ENCODE results near the gene IRF8. TPM values are rescaled to one million over a fixed set of nuclear protein-coding genes. Genes with fewer than 3 reads are reported as not detected.

The IRF8 gene
- total RNA-seq, 1 experiment from 2014 or later, result 0.28 TPM

DNA sequence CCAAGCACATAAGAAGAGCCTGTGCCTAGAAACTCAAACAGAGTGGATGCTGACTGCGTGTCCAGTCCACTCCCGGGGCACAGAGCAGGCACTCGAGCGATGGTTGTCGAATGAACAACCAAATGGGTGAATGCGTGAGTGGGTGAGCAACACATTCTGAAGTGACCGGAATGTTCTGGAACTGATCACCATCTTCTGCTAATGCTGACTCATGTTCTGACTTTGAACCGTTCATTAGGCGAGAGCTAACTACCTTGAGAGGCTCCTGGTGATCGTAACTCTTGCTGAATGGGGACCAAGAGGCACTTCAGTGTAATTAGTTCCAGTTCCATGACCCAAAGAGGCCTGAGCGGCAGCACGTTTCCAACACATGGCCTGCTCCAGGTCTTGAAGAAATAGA is 37.9 kb downstream of the IRF8 start:
- Histone ChIP-seq H3K79me1 (ENCODE audit: insufficient read depth, low read depth, low read length, poor library complexity, severe bottlenecking) (no peaks in the 10 kb centered on the region), H3K23ac (ENCODE audit: insufficient read length, low read depth, low read length) (no peak overlapping the region), H2AFZ (ENCODE audit: low read length) (no peak overlapping the region), H3K18ac (ENCODE audit: insufficient read length, low read depth, low read length) (no peak overlapping the region), H3K27me3 (ENCODE audit: insufficient read depth, low read length) (no peaks in the 10 kb centered on the region; the same call in 1 of the 2 replicates), H3K4me2 (ENCODE audit: insufficient read depth, insufficient read length, low read length) (no peak overlapping the region), H3K4me1 (ENCODE audit: insufficient read depth, low read length) (no peaks in the 10 kb centered on the region), H3K27ac (ENCODE audit: insufficient read length, low read depth, low read length) (no peak overlapping the region), H2BK20ac (ENCODE audit: low read depth, low read length, poor library complexity, severe bottlenecking) (no peak overlapping the region), H4K91ac (ENCODE audit: insufficient read length, low read depth, low read length) (no peak overlapping the region), H3K4ac (ENCODE audit: low read depth, low read length) (no peak overlapping the region), H2BK15ac (ENCODE audit: low read depth, low read length) (no peak overlapping the region), H4K20me1 (ENCODE audit: control insufficient read depth, insufficient read depth, insufficient read length) (no peaks in the 10 kb centered on the region), H4K8ac (replicated peaks; ENCODE audit: insufficient read length, low read depth, low read length) (no peak overlapping the region), H2BK5ac (ENCODE audit: insufficient read length, low read length) (no peak overlapping the region), H3K56ac (ENCODE audit: insufficient read length, low read depth, low read length) (no peak overlapping the region), H2BK12ac (ENCODE audit: insufficient read length, low read depth, low read length) (no peak overlapping the region), H3K23me2 (ENCODE audit: insufficient read length, low read depth, low read length, poor library complexity, severe bottlenecking) (no peaks in the 10 kb centered on the region), H3T11ph (ENCODE audit: low read length) (no peak overlapping the region), H3K14ac (ENCODE audit: insufficient read depth, low read length) (no peak overlapping the region), H2BK120ac (ENCODE audit: low read depth, low read length, poor library complexity, severe bottlenecking) (no peak overlapping the region), H3K79me2 (ENCODE audit: insufficient read depth, low read length) (no peaks in the 10 kb centered on the region), H3K9ac (ENCODE audit: extremely low read depth, insufficient read length, low read length) (no peak overlapping the region), H2AK5ac (ENCODE audit: insufficient read length, low read length) (no peak overlapping the region), H3K9me3 (ENCODE audit: control insufficient read depth, low read depth, low read length) (no peaks in the 10 kb centered on the region), H4K5ac (ENCODE audit: insufficient read length, low read depth, low read length) (no peak overlapping the region)
- no peak for DNase-seq
- Mint-ChIP-seq H3K27ac (no peak overlapping the region), H3K36me3 (ENCODE audit: insufficient read depth in 1 of 3, low read depth in 3 of 3) (no peaks in the 10 kb centered on the region), H3K4me3 (no peak overlapping the region), H3K4me1 (peaks cover 5% of the 10 kb centered on the region in 2 experiments; a peak in 3 of 4 replicates), H3K27me3 (ENCODE audit: low read depth) (peaks cover 52% of the 10 kb centered on the region), H3K9me3 (peaks cover 4 to 5% of the 10 kb centered on the region in 2 experiments; a peak in 2 of 5 replicates)
- TF ChIP-seq, protein P1, sequence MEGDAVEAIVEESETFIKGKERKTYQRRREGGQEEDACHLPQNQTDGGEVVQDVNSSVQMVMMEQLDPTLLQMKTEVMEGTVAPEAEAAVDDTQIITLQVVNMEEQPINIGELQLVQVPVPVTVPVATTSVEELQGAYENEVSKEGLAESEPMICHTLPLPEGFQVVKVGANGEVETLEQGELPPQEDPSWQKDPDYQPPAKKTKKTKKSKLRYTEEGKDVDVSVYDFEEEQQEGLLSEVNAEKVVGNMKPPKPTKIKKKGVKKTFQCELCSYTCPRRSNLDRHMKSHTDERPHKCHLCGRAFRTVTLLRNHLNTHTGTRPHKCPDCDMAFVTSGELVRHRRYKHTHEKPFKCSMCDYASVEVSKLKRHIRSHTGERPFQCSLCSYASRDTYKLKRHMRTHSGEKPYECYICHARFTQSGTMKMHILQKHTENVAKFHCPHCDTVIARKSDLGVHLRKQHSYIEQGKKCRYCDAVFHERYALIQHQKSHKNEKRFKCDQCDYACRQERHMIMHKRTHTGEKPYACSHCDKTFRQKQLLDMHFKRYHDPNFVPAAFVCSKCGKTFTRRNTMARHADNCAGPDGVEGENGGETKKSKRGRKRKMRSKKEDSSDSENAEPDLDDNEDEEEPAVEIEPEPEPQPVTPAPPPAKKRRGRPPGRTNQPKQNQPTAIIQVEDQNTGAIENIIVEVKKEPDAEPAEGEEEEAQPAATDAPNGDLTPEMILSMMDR (conservative IDR thresholded peaks at IDR 0.05), result no peak
- no CpG with 5 or more reads among the region's 12 CpGs for WGBS (ENCODE audit: extremely low coverage, insufficient read length, low lambda C conversion rate)

All from H9 (cell line).